OCI-LY7 (cell line): ENCODE data around the gene ENDOD1. TPM values are rescaled to one million over a fixed set of nuclear protein-coding genes. Genes with fewer than 3 reads are reported as not detected.

Source experiments
- BruUV-seq: library from RNA; stranded (reverse); fragments of 400-500 nt; replicated peaks from 2 replicates; lab custom pipeline; 2021; lab: Mats Ljungman, UMichigan
- CTCF ChIA-PET: fragments of 300-600 bp; sonication (Branson Sonifier 250); formaldehyde crosslinking; loops from one replicate; lab custom pipeline; 2022; ENCODE audit warnings: antibody characterized with exemption; ENCODE audit not compliant: unreplicated experiment; lab: Charles Lee
- POLR2A ChIA-PET: fragments of 300-600 bp; sonication (Branson Sonifier 250); formaldehyde crosslinking; loops from one replicate; lab custom pipeline; 2022; ENCODE audit warnings: antibody characterized with exemption; lab: Charles Lee
- DNase-seq: peaks from one replicate; pipeline ENCODE4 v3.0.0-alpha.2; 2015; ENCODE audit warnings: low spot score
- H2AFZ ChIP-seq: fragments of 200-600 bp; sonication (generic), shearing (Covaris generic); 2 replicates; pipeline ENCODE4 v1.6.1; 2014; ENCODE audit warnings: mild to moderate bottlenecking, antibody characterized with exemption, low read length, moderate library complexity
- H3K27ac ChIP-seq: fragments of 200-600 bp; sonication (generic); 2 replicates; pipeline ENCODE4 v1.5.1; 2014; ENCODE audit warnings: mixed run types, low read depth, mild to moderate bottlenecking, moderate library complexity, low read length, inconsistent platforms; ENCODE audit not compliant: poor library complexity, severe bottlenecking
- H3K36me3 ChIP-seq: fragments of 200-600 bp; sonication (generic); 2 replicates; pipeline ENCODE4 v1.6.1; 2014; ENCODE audit warnings: mild to moderate bottlenecking, antibody characterized with exemption, low read length, moderate library complexity, mixed read lengths; ENCODE audit not compliant: insufficient read depth
- H3K4me1 ChIP-seq: fragments of 200-600 bp; sonication (generic); 2 replicates; pipeline ENCODE4 v1.5.1; 2014; ENCODE audit warnings: mild to moderate bottlenecking, low read length; ENCODE audit not compliant: insufficient read depth, poor library complexity, severe bottlenecking
- H3K4me2 ChIP-seq: fragments of 200-600 bp; sonication (generic); 2 replicates; pipeline ENCODE4 v1.6.1; 2014; ENCODE audit warnings: mild to moderate bottlenecking, low read length
- H3K4me3 ChIP-seq: fragments of 200-600 bp; sonication (generic); 2 replicates; pipeline ENCODE4 v1.5.1; 2014; ENCODE audit warnings: mild to moderate bottlenecking, low read depth, low read length; ENCODE audit not compliant: poor library complexity, severe bottlenecking
- H3K79me2 ChIP-seq: fragments of 200-600 bp; sonication (generic); 2 replicates; pipeline ENCODE4 v1.6.1; 2016; ENCODE audit warnings: low read depth, mild to moderate bottlenecking, low read length, moderate library complexity, mixed read lengths; ENCODE audit not compliant: insufficient read depth
- H3K9me2 ChIP-seq: fragments of 200-600 bp; sonication (generic); 2 replicates; pipeline ENCODE4 v1.6.1; 2016; ENCODE audit warnings: mild to moderate bottlenecking, low read length, mixed read lengths; ENCODE audit not compliant: insufficient read depth
- H3K9me3 ChIP-seq: fragments of 200-600 bp; sonication (generic); 2 replicates; pipeline ENCODE4 v1.6.1; 2014; ENCODE audit warnings: mild to moderate bottlenecking, mixed run types, low read length, mixed read lengths
- H4K20me1 ChIP-seq: fragments of 200-600 bp; sonication (generic); 2 replicates; pipeline ENCODE4 v1.6.1; 2014; ENCODE audit warnings: mild to moderate bottlenecking, antibody characterized with exemption, low read length, moderate library complexity, mixed read lengths; ENCODE audit not compliant: insufficient read depth
- EZH2phosphoT487 ChIP-seq: fragments of 200-600 bp; sonication (generic); IDR thresholded peaks from 2 replicates; pipeline ENCODE4 v1.6.1; 2018; ENCODE audit warnings: low read depth, borderline replicate concordance, mild to moderate bottlenecking, mixed run types, antibody characterized with exemption, low read length, moderate library complexity, mixed read lengths
- intact Hi-C: fragments of 100-400 bp; cut with micrococcal nuclease; formaldehyde crosslinking; loops from one replicate; pipeline ENCODE4 v1.10.0; 2022; ENCODE audit not compliant: unreplicated experiment
- total RNA-seq, 2 experiments: library from RNA; depleted of rRNA in 1 of 2; stranded (reverse); fragments of >200 nt in 1 of 2; shearing (Covaris generic) in 1 of 2; gene quantifications; 2 replicates each; pipeline ENCODE4 v1.2.3, GENCODE V29; 2014 to 2022
- TF ChIP-seq, protein P1 (sequence below): fragments of 200-600 bp; sonication (generic); conservative IDR thresholded peaks from 2 replicates; pipeline ENCODE4 v1.5.1; 2014; ENCODE audit warnings: mild to moderate bottlenecking, antibody characterized with exemption, low read length, moderate library complexity, mixed read lengths

ENDOD1 gene
- total RNA-seq, 2 experiments from 2014 or later = 20.4 to 22.5 TPM

DNA sequence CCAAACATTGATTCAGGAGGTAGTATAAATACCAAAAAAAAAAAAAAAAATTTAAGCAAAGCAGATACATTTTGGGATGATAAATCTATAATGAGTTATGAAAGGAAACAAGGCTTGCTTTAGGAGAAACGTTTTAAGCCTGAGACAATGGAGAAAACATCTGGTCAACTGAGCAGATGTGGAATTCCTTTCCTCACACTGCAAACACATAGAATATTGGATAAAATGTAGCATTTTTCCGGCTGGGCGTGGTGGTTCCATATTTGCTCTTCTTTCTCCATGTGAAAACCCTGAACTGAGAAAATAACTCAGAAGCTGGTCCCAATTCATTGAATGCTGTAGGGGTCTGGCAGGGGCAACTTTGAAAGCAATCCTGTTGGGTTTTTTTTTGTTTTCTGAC is 33.9 kb downstream of the ENDOD1 start:
- Histone ChIP-seq H3K4me1 (no peaks in the 10 kb centered on the region), H2AFZ (no peak overlapping the region), H3K27ac (no peak overlapping the region), H4K20me1 (no peaks in the 10 kb centered on the region; the same call in 1 of the 2 replicates), H3K36me3 (peaks cover 6% of the 10 kb centered on the region), H3K4me2 (no peak overlapping the region), H3K79me2 (no peaks in the 10 kb centered on the region), H3K4me3 (no peak overlapping the region), H3K9me2 (no peaks in the 10 kb centered on the region), H3K9me3 (no peaks in the 10 kb centered on the region)
- intact Hi-C loops = no loop called here
- DNase-seq = no peak
- ChIA-PET CTCF (no interaction called here), POLR2A (no interaction called here)
- TF ChIP-seq, protein P1, sequence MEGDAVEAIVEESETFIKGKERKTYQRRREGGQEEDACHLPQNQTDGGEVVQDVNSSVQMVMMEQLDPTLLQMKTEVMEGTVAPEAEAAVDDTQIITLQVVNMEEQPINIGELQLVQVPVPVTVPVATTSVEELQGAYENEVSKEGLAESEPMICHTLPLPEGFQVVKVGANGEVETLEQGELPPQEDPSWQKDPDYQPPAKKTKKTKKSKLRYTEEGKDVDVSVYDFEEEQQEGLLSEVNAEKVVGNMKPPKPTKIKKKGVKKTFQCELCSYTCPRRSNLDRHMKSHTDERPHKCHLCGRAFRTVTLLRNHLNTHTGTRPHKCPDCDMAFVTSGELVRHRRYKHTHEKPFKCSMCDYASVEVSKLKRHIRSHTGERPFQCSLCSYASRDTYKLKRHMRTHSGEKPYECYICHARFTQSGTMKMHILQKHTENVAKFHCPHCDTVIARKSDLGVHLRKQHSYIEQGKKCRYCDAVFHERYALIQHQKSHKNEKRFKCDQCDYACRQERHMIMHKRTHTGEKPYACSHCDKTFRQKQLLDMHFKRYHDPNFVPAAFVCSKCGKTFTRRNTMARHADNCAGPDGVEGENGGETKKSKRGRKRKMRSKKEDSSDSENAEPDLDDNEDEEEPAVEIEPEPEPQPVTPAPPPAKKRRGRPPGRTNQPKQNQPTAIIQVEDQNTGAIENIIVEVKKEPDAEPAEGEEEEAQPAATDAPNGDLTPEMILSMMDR = no peak
- no peak for TF ChIP-seq EZH2phosphoT487
- no TSS peak for BruUV-seq

DNA sequence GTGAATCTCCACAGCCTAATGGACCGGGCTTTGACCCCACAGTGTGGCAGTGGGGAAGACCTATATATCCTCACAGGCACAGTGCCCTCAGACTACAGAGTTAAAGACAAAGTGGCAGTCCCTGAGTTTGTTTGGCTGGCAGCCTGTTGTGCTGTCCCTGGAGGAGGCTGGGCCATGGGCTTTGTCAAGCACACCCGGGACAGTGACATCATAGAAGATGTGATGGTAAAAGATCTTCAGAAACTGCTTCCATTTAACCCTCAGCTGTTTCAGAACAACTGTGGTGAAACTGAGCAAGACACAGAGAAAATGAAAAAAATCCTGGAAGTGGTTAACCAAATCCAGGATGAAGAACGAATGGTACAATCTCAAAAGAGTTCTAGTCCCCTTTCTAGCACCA is 39.0 kb downstream of the ENDOD1 start:
- no peak for DNase-seq
- Histone ChIP-seq H3K4me3 (no peak overlapping the region), H2AFZ (no peak overlapping the region), H3K9me3 (no peaks in the 10 kb centered on the region), H4K20me1 (no peaks in the 10 kb centered on the region), H3K4me2 (no peak overlapping the region), H3K9me2 (no peaks in the 10 kb centered on the region), H3K27ac (no peak overlapping the region), H3K36me3 (peaks cover 26% of the 10 kb centered on the region), H3K4me1 (no peaks in the 10 kb centered on the region), H3K79me2 (no peaks in the 10 kb centered on the region)
- TF ChIP-seq, protein P1 = no peak
- TF ChIP-seq EZH2phosphoT487 = no peak
- no TSS peak for BruUV-seq
- ChIA-PET CTCF (no interaction called here), POLR2A (no interaction called here)
- intact Hi-C loops = no loop called here

DNA sequence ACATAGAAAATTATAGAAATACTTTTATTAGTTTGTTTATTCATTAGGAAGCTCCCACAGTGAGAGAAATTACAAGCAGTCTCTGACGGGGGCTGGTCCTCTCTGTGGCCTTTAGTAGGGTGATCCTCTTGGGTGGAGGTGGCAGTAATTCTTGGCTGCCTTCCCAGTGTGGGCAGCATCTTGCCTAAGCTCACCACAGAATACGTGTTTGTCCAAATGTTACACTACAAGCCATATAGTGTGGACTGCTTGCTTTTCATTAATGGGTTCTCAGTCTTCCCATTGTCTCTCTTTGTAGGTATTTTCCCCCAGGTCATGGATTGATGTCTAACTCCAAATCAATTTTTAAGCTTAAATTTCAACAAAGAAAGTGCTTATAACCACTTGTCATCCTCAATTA is 43.3 kb downstream of the ENDOD1 start:
- TF ChIP-seq, protein P1 = no peak
- no peak for TF ChIP-seq EZH2phosphoT487
- no peak overlapping the region for H3K4me2 ChIP-seq
- no peaks in the 10 kb centered on the region for H3K79me2 ChIP-seq
- H3K4me1 ChIP-seq = no peaks in the 10 kb centered on the region
- intact Hi-C loops = loop anchor here (10.0 kb wide), 1 partner anchor 348 kb away; no protein-coding TSS in a partner anchor
- no peak overlapping the region for H3K4me3 ChIP-seq
- no peaks in the 10 kb centered on the region for H4K20me1 ChIP-seq
- DNase-seq = no peak
- no peak overlapping the region for H2AFZ ChIP-seq
- BruUV-seq = no TSS peak
- CTCF ChIA-PET = no interaction called here
- POLR2A ChIA-PET = interaction anchor here (1.1 kb wide), 1 partner anchor 43 kb away, joined by 5 read pairs; the partner anchor contains the start of gene ENDOD1
- peaks cover 26% of the 10 kb centered on the region for H3K36me3 ChIP-seq
- no peak overlapping the region for H3K27ac ChIP-seq
- H3K9me3 ChIP-seq = no peaks in the 10 kb centered on the region
- no peaks in the 10 kb centered on the region for H3K9me2 ChIP-seq
